AG04450 (cell line): ENCODE results near the gene CPNE1. TPM values are rescaled to one million over a fixed set of nuclear protein-coding genes. Genes with fewer than 3 reads are reported as not detected.

Source experiments
- CTCF ChIA-PET: fragments of 300-600, 350-600 bp; formaldehyde crosslinking; extraction: SDS; loops from one replicate; lab custom pipeline; 2022; ENCODE audit warnings: antibody characterized with exemption, inconsistent platforms; lab: Charles Lee
- POLR2A ChIA-PET: fragments of 350-600 bp; formaldehyde crosslinking; extraction: SDS; loops from one replicate; lab custom pipeline; 2021; ENCODE audit warnings: antibody characterized with exemption, inconsistent platforms; lab: Yijun Ruan, JAX
- DNase-seq: peaks from one replicate; pipeline ENCODE4 v3.0.0-alpha.2; 2011; ENCODE audit warnings: low read depth, low spot score
- H3K27ac ChIP-seq: one replicate; pipeline ENCODE4 v1.5.1; 2012; ENCODE audit warnings: low read depth, low read length, control low read depth
- H3K27me3 ChIP-seq: one replicate; pipeline ENCODE4 v1.6.0; 2012; ENCODE audit warnings: low read length; ENCODE audit not compliant: control insufficient read depth, insufficient read depth
- H3K4me3 ChIP-seq: 2 replicates; pipeline ENCODE4 v1.5.1; 2011; ENCODE audit warnings: mild to moderate bottlenecking, low read depth, low read length, control low read depth
- H3K9me3 ChIP-seq: 2 replicates; pipeline ENCODE4 v1.5.1; 2012; ENCODE audit warnings: low read length; ENCODE audit not compliant: control insufficient read depth, insufficient read depth
- CTCF ChIP-seq: IDR thresholded peaks from 2 replicates; pipeline ENCODE4 v1.5.1; 2011; ENCODE audit warnings: low read depth, low read length, control low read depth, inconsistent platforms
- polyA plus RNA-seq: library from polyadenylated mRNA; depleted of rRNA; stranded (reverse); fragments of >200 nt; gene quantifications from 2 replicates; pipeline ENCODE4 v1.2.3, GENCODE V29; 2011

Gene CPNE1
- polyA plus RNA-seq, 1 experiment = 95.1 TPM

GRCh38 chr20:35598476-35598875, 66.2 kb downstream of the CPNE1 start:
- Histone ChIP-seq H3K27me3 (peaks cover 42% of the 10 kb centered on the region), H3K27ac (no peak overlapping the region), H3K4me3 (no peak overlapping the region), H3K9me3 (peaks cover 3% of the 10 kb centered on the region; the same call in 1 of the 2 replicates)
- no peak for TF ChIP-seq CTCF
- DNase-seq = no peak
- ChIA-PET CTCF (interaction anchor here (0.6 kb wide), 1 partner anchor 17 kb away, joined by 7 read pairs; the partner anchor contains the start of gene SPAG4), POLR2A (no interaction called here)

GRCh38 chr20:35597186-35597585, 67.5 kb downstream of the CPNE1 start:
- DNase-seq = no peak
- Histone ChIP-seq H3K9me3 (peaks cover 3% of the 10 kb centered on the region; the same call in 1 of the 2 replicates), H3K27me3 (peaks cover 34% of the 10 kb centered on the region), H3K27ac (no peak overlapping the region), H3K4me3 (no peak overlapping the region)
- CTCF ChIA-PET = no interaction called here
- POLR2A ChIA-PET = no interaction called here
- no peak for TF ChIP-seq CTCF

GRCh38 chr20:35595901-35596300, 68.8 kb downstream of the CPNE1 start:
- H3K27ac ChIP-seq = no peak overlapping the region
- H3K27me3 ChIP-seq = peaks cover 25% of the 10 kb centered on the region
- ChIA-PET POLR2A (no interaction called here), CTCF (interaction anchor here (0.5 to 1.1 kb wide), 2 partner anchors 24 to 133 kb away, joined by 3 read pairs; no protein-coding TSS in a partner anchor)
- H3K9me3 ChIP-seq = peaks cover 3% of the 10 kb centered on the region; the same call in 1 of the 2 replicates
- H3K4me3 ChIP-seq = no peak overlapping the region
- no peak for TF ChIP-seq CTCF
- DNase-seq = no peak

GRCh38 chr20:35595456-35595855, 69.2 kb downstream of the CPNE1 start:
- Histone ChIP-seq H3K27ac (no peak overlapping the region), H3K27me3 (peaks cover 21% of the 10 kb centered on the region), H3K9me3 (peaks cover 3% of the 10 kb centered on the region; the same call in 1 of the 2 replicates), H3K4me3 (no peak overlapping the region)
- CTCF ChIA-PET = interaction anchor here (0.5 to 1.1 kb wide), 2 partner anchors 24 to 134 kb away, joined by 3 read pairs; no protein-coding TSS in a partner anchor
- TF ChIP-seq CTCF = no peak
- POLR2A ChIA-PET = interaction anchor here (0.5 kb wide), 1 partner anchor 13 kb away, joined by 4 read pairs; no protein-coding TSS in a partner anchor
- DNase-seq = no peak

- Histone ChIP-seq H3K27ac (no peak overlapping the region), H3K9me3 (no peaks in the 10 kb centered on the region), H3K27me3 (peaks cover 9% of the 10 kb centered on the region), H3K4me3 (no peak overlapping the region)
- POLR2A ChIA-PET = interaction anchor here (0.6 kb wide), 2 partner anchors 28 to 545 kb away, joined by 3 to 8 read pairs; no protein-coding TSS in a partner anchor
- CTCF ChIA-PET = no interaction called here
- TF ChIP-seq CTCF = no peak
- no peak for DNase-seq
Measured at GRCh38 chr20:35592339-35592974, 72.2 kb downstream of the CPNE1 start.
